Stimulated activated naive CD8-positive, alpha-beta T cell treated with anti-CD3 and anti-CD28 coated beads, Interleukin-15, Interleukin-2, amounts not matched to agents 100 ng/mL and 50 ng/mL, for 24 hours (primary cell): ENCODE results near the gene BAHCC1.

Experiments used
- H3K27ac Mint-ChIP-seq: one replicate; pipeline ENCODE4 v1.8.0; 2021; ENCODE audit warnings: mild to moderate bottlenecking, mixed read lengths
- H3K27me3 Mint-ChIP-seq: one replicate; pipeline ENCODE4 v1.8.0; 2021; ENCODE audit warnings: mixed read lengths
- H3K36me3 Mint-ChIP-seq: one replicate; pipeline ENCODE4 v1.8.0; 2021; ENCODE audit warnings: low read depth, mixed read lengths
- H3K4me1 Mint-ChIP-seq: one replicate; pipeline ENCODE4 v1.8.0; 2021; ENCODE audit warnings: low read depth, mixed read lengths
- H3K4me3 Mint-ChIP-seq: one replicate; pipeline ENCODE4 v1.8.0; 2021; ENCODE audit warnings: mild to moderate bottlenecking, mixed read lengths
- H3K9me3 Mint-ChIP-seq: one replicate; pipeline ENCODE4 v1.8.0; 2021; ENCODE audit warnings: mixed read lengths

Gene BAHCC1

DNA sequence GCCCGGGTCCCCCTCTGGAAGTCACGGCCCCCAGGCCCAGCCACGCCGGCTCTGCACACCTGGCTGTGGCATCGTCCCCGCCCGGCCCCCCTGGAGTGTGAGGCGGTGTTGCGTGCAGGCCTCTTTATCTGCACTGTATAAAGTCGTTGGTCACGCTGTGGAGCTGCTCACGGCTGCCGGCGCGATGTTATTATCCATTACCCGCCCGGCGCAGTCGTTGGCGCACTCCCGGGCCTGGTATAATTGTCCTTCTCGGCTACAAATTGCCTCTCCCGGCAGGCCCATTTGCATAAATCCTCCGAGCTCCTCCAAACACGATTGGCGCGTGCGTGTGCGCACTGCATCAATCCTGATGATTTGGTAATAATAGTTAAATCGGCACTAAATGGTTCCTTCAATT, 57.8 kb downstream of the BAHCC1 start:
- peaks cover 12% of the 10 kb centered on the region for H3K4me1 Mint-ChIP-seq
- H3K36me3 Mint-ChIP-seq, result no peaks in the 10 kb centered on the region
- no peaks in the 10 kb centered on the region for H3K9me3 Mint-ChIP-seq
- H3K4me3 Mint-ChIP-seq, result no peak overlapping the region
- no peak overlapping the region for H3K27ac Mint-ChIP-seq
- no peaks in the 10 kb centered on the region for H3K27me3 Mint-ChIP-seq

DNA sequence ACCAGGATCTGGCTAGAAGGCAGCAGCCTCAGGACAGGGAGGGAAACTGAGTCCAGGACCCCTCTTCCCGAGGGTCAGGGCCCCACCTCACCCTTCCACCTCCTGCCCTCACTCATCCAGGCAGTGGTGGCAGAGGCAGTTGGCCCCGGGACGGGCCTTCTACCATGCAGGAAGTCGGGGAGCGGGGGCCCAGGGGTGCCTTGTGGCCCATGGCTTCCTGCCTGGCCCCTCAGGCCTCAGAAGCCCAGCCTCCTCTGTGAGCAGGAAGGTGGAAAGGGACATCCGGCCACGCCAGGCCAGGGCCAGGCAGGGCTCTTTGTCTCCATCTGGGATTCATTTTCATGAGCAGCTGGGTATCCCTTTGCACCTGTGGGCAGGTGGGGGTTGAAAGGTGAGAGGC, 58.5 kb downstream of the BAHCC1 start:
- H3K4me3 Mint-ChIP-seq, result no peak overlapping the region
- H3K9me3 Mint-ChIP-seq, result no peaks in the 10 kb centered on the region
- H3K27me3 Mint-ChIP-seq, result no peaks in the 10 kb centered on the region
- H3K36me3 Mint-ChIP-seq, result no peaks in the 10 kb centered on the region
- H3K27ac Mint-ChIP-seq, result no peak overlapping the region
- peaks cover 12% of the 10 kb centered on the region for H3K4me1 Mint-ChIP-seq

DNA sequence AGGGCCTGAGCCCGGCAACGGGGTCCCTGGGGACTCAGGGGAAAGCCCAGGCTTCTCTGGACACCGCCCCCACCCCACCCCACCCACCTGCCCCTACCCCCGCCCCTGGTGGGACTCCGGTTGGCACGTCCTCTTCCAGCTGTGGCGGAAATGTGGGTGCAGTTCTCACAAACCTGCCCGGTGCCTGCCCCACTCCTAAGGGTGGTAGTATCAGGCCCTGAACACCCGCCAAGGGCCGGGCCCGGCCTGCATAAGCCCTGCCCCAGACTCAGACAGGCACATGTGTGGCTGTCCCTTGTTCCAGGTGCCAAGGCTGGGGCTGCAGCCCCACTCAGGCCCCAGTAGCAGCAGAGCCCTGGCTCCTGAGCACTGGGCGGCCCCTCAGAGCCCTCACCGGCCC, 59.2 kb downstream of the BAHCC1 start:
- Mint-ChIP-seq H3K27ac (no peak overlapping the region), H3K36me3 (no peaks in the 10 kb centered on the region), H3K9me3 (no peaks in the 10 kb centered on the region), H3K4me1 (peaks cover 12% of the 10 kb centered on the region), H3K27me3 (no peaks in the 10 kb centered on the region), H3K4me3 (no peak overlapping the region)

DNA sequence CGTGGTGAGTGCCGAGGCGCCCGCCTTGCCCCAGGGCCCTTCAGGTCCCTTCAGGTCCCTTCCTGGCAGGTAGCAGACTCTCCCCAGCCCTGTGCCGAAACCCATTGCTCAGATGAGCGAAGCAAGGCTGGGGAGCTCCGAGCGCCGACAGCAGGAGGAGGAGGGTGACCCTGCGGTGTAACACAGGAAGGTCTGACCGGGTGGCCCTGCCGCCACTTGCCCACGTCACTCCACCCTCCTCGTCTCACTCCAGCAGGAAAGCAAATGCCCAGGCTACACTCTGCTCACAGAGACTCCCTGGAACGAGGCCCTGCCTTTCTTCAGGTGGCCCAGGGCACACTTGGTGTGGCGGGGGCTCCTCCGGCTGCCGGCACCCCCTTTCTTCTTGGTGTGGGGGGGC, 60.1 kb downstream of the BAHCC1 start:
- Mint-ChIP-seq H3K27ac (no peak overlapping the region), H3K9me3 (no peaks in the 10 kb centered on the region), H3K4me3 (no peak overlapping the region), H3K4me1 (peaks cover 12% of the 10 kb centered on the region), H3K27me3 (no peaks in the 10 kb centered on the region), H3K36me3 (no peaks in the 10 kb centered on the region)

DNA sequence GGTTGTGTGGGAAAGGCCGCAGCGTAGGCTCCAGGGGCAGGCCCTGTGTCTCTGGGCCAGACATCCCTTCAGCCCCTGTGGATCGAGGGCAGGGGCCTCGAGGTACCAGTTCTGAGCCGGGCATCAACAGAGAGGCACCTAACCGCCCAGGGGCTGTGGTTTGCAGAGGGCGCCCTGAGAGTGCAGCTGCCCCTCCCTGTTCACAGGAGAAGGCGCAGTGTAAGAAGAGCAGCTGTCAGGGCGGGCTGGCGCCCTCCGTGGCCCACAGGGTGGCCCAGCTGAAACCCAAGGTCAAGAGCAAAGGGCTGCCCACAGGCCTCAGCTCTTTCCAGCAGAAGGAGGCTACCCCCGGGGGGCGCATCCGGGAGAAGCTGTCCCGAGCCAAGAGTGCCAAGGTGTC, 60.8 kb downstream of the BAHCC1 start:
- no peak overlapping the region for H3K4me3 Mint-ChIP-seq
- no peaks in the 10 kb centered on the region for H3K9me3 Mint-ChIP-seq
- H3K4me1 Mint-ChIP-seq, result peaks cover 12% of the 10 kb centered on the region
- H3K27me3 Mint-ChIP-seq, result no peaks in the 10 kb centered on the region
- H3K36me3 Mint-ChIP-seq, result no peaks in the 10 kb centered on the region
- H3K27ac Mint-ChIP-seq, result no peak overlapping the region

DNA sequence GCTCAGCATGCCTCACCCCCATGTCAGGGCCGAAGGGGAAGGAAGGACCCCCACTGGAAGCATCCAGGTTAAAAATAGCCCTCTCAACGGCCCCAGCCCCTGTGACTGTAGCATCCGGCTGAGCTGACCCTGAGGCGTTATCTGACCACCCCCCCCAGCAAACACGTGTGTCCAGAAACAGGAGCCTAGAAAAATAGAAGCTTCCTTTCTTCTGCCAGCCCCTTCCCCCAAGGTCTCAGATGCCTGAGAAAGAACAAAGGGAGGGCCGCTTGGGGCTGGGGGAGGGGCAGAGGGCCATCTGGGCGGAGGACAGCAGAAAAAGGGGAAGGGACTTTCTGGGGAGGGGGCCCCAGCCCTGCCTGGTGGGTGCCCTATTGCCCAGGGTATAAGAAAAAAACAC, 61.5 kb downstream of the BAHCC1 start:
- Mint-ChIP-seq H3K36me3 (no peaks in the 10 kb centered on the region), H3K27ac (no peak overlapping the region)

DNA sequence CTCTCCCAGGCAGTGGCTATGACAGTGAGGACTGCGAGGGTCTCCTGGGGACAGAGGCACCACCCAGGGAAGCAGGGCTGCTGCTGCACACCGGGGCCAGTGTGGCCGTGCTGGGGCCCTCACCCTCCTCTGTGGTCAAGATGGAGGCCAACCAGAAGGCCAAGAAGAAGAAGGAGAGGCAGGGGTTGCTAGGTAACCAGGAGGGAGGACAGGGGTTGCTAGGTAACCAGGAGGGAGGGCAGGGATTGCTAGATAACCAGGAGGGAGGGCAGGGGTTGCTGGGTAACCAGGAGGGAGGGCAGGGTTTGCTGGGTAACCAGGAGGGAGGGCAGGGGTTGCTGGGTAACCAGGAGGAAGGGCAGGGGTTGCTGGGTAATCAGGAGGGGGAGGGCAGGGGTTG, 62.1 kb downstream of the BAHCC1 start:
- Mint-ChIP-seq H3K36me3 (no peaks in the 10 kb centered on the region), H3K9me3 (no peaks in the 10 kb centered on the region), H3K27me3 (no peaks in the 10 kb centered on the region), H3K4me1 (peaks cover 12% of the 10 kb centered on the region), H3K4me3 (no peak overlapping the region), H3K27ac (no peak overlapping the region)

More for the DNA sequence above, 61.5 kb downstream of the BAHCC1 start:
- peaks cover 12% of the 10 kb centered on the region for H3K4me1 Mint-ChIP-seq
- H3K9me3 Mint-ChIP-seq, result no peaks in the 10 kb centered on the region
- H3K27me3 Mint-ChIP-seq, result no peaks in the 10 kb centered on the region
- H3K4me3 Mint-ChIP-seq, result no peak overlapping the region

DNA sequence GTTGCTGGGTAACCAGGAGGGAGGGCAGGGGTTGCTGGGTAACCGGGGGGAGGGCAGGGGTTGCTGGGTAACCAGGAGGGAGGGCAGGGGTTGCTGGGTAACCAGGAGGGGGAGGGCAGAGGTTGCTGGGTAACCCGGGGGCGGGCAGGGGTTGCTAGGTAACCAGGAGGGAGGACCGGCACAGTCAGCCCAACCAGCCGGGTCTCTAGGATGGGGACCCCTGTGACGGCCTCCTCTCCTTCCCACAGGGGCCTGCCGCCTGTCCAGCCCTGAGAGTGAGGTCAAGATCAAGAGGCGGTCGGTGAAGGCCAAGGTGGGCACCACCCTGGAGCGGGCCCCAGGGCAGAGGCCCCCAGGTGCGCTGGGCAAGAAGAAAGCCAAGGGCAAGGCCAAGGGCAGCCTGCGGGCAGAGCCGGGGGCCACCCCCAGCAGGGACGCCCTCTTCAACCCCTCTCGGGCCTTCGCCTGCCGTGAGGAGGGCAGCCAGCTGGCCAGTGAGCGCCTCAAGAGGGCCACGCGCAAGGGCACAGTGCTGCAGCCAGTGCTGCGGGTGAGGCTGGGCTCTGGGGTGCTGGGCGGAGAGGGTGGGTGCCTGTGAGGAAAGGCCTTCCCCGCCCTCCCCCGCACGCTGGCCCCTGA, 62.8 kb downstream of the BAHCC1 start:
- no peak overlapping the region for H3K27ac Mint-ChIP-seq
- no peak overlapping the region for H3K4me3 Mint-ChIP-seq
- H3K4me1 Mint-ChIP-seq, result peaks cover 11% of the 10 kb centered on the region
- no peaks in the 10 kb centered on the region for H3K9me3 Mint-ChIP-seq
- no peaks in the 10 kb centered on the region for H3K27me3 Mint-ChIP-seq
- no peaks in the 10 kb centered on the region for H3K36me3 Mint-ChIP-seq

DNA sequence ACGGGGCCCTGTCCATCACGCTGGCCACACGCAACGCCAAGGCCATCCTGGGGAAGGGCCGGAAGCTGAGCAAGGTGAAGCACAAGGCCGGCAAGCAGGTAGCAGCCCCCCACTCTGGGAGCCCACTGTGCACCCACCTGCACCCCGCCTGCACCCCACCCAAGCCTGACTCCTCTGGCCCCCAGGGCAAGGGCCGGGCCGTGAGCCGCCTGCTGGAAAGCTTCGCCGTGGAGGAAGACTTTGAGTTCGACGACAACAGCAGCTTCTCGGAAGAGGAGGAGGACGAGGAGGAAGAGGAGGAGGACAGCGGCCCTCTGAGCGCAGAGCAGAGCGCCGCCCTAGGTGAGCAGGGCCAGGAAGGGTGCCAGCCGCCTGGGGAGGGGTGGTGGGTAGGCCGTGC, 63.4 kb downstream of the BAHCC1 start:
- Mint-ChIP-seq H3K27me3 (no peaks in the 10 kb centered on the region), H3K36me3 (no peaks in the 10 kb centered on the region), H3K9me3 (no peaks in the 10 kb centered on the region), H3K4me3 (no peak overlapping the region), H3K27ac (no peak overlapping the region), H3K4me1 (peaks cover 5% of the 10 kb centered on the region)

DNA sequence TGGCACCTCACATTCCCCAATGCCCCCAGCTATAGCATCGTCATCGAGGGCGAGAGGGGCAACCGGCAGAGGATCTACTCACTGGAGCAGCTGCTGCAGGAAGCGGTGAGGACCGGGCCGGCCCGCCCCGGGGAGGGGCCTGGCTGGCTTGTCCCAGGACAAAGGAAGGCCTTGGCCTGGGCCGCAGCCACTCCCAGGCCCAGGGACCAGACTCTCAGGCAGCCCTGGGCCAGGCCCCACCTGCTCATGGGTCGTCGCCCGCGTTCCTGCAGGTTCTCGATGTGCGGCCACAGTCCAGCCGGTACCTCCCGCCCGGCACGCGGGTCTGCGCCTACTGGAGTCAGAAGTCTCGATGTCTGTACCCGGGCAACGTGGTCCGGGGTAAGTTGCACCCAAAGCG, 64.0 kb downstream of the BAHCC1 start:
- Mint-ChIP-seq H3K27ac (no peak overlapping the region), H3K4me3 (no peak overlapping the region), H3K36me3 (no peaks in the 10 kb centered on the region), H3K4me1 (no peaks in the 10 kb centered on the region), H3K27me3 (no peaks in the 10 kb centered on the region), H3K9me3 (no peaks in the 10 kb centered on the region)

DNA sequence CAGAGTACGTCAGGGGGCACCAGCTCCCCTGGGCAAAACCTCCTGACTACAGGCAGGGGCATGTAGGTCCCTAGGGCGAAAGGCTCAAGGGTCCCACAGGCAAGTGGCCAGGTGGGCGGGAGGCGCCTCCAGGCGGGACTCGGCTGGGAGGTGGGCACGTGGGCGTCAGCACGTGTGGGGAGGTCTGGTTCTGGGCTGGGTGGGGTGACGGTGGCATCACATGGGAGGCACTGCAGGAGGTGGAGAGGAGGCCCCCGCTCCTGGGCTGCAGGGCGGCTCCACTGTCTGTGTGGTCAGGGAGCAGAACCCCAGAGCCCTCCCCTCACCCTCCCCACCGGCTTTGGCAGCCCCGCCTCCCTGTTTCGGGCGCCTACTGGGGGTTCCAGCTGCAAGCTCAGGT, 64.6 kb downstream of the BAHCC1 start:
- Mint-ChIP-seq H3K4me1 (no peaks in the 10 kb centered on the region), H3K4me3 (no peak overlapping the region), H3K27me3 (no peaks in the 10 kb centered on the region), H3K27ac (no peak overlapping the region), H3K36me3 (no peaks in the 10 kb centered on the region), H3K9me3 (no peaks in the 10 kb centered on the region)

DNA sequence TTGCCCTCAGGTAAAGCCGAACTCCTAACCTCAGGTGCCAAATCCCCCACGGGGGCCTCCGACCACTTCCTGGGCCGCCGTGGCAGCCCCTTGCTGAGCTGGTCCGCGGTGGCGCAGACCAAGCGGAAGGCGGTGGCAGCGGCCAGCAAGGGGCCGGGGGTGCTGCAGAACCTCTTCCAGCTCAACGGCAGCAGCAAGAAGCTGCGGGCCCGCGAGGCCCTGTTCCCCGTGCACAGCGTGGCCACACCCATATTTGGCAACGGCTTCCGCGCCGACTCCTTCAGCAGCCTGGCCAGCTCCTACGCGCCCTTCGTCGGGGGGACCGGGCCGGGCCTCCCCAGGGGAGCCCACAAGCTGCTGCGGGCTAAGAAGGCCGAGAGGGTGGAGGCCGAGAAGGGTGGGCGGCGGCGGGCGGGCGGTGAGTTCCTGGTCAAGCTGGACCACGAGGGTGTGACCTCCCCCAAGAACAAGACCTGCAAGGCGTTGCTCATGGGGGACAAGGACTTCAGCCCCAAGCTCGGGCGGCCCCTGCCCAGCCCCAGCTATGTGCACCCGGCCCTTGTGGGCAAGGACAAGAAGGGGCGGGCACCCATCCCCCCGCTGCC, 65.7 kb downstream of the BAHCC1 start:
- Mint-ChIP-seq H3K4me1 (no peaks in the 10 kb centered on the region), H3K9me3 (no peaks in the 10 kb centered on the region), H3K36me3 (no peaks in the 10 kb centered on the region), H3K27me3 (no peaks in the 10 kb centered on the region), H3K27ac (no peak overlapping the region), H3K4me3 (no peak overlapping the region)

DNA sequence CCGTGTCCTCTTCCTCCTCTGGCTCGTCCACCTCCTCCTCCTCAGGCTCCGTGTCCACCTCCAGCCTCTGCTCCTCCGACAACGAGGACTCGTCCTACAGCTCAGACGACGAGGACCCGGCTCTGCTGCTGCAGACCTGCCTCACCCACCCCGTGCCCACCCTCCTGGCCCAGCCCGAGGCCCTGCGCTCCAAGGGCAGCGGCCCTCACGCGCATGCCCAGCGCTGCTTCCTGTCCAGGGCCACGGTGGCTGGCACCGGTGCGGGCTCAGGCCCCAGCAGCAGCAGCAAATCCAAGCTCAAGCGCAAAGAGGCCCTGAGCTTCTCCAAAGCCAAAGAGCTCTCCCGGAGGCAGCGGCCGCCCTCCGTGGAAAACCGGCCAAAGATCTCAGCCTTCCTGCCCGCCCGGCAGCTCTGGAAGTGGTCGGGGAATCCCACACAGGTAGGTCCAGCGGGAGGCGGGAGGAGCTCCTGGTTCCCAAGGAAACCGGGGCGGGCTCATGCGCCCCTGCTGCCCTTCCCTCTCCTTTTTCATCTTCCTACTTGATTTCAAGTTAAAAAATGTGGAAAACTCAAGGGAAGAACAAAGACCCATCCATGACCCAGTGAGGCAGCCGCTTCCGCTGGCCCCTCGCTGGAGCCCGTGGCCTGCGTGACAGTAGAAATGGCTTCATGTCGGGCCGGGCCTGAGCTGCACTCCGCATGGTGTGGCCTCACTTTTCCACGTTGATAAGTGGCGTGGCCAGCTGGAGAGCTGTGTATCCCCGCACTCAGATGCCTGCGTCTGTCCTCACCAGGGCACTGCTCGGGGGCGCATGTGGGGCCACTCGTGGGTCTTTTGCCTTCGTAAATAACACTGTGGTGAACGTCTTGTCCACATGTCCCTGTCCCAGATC, 66.6 kb downstream of the BAHCC1 start:
- Mint-ChIP-seq H3K36me3 (no peaks in the 10 kb centered on the region), H3K9me3 (no peaks in the 10 kb centered on the region), H3K27ac (no peak overlapping the region), H3K4me3 (no peak overlapping the region), H3K27me3 (no peaks in the 10 kb centered on the region), H3K4me1 (no peaks in the 10 kb centered on the region)

DNA sequence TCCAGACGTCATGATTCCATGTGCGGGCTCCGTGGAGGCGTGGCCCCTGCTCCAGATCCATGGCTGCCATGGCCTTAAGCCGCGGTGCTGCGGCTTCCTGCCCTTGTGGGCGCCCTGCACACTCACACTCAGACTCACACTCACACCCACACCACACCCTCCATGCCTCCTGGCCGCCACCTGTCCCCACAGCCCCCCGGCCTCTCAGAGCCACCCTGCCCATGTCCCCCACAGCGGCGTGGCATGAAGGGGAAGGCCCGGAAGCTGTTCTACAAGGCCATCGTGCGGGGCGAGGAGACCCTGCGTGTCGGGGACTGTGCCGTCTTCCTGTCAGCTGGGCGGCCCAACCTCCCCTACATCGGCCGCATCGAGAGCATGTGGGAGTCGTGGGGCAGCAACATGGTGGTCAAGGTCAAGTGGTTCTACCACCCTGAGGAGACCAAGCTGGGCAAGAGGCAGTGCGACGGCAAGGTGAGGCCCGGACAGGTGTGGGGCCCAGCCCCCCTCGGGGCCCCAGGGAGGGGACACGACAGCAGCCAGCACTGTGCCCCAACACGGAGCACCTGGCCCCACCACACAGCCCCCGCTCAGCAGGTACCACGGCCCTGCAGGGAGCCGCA, 67.4 kb downstream of the BAHCC1 start:
- no peak overlapping the region for H3K4me3 Mint-ChIP-seq
- H3K27me3 Mint-ChIP-seq, result no peaks in the 10 kb centered on the region
- no peaks in the 10 kb centered on the region for H3K9me3 Mint-ChIP-seq
- H3K27ac Mint-ChIP-seq, result no peak overlapping the region
- H3K36me3 Mint-ChIP-seq, result no peaks in the 10 kb centered on the region
- no peaks in the 10 kb centered on the region for H3K4me1 Mint-ChIP-seq

DNA sequence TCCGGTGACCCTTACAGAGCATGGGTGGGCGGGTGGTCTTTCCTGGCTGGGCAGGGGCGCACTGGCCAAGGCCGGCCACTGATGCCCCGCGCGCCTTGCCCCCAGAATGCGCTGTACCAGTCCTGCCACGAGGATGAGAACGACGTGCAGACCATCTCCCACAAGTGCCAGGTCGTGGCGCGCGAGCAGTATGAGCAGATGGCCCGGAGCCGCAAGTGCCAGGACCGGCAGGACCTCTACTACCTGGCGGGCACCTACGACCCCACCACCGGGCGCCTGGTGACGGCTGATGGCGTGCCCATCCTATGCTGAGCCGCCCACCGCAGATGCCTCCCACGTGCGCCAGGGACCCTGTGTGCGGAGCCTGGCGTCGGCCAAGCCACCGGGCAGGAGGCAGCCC, 68.2 kb downstream of the BAHCC1 start:
- H3K27me3 Mint-ChIP-seq, result no peaks in the 10 kb centered on the region
- no peak overlapping the region for H3K27ac Mint-ChIP-seq
- no peaks in the 10 kb centered on the region for H3K36me3 Mint-ChIP-seq
- no peaks in the 10 kb centered on the region for H3K4me1 Mint-ChIP-seq
- H3K9me3 Mint-ChIP-seq, result no peaks in the 10 kb centered on the region
- no peak overlapping the region for H3K4me3 Mint-ChIP-seq
